A673 (cell line): Measurements from ENCODE around the gene JMJD1C. TPM values are rescaled to one million over a fixed set of nuclear protein-coding genes. Genes with fewer than 3 reads are reported as not detected.

Experiments
- BruUV-seq: library from RNA; stranded (reverse); fragments of 400-500 nt; replicated peaks from 2 replicates; lab custom pipeline; 2021; lab: Mats Ljungman, UMichigan
- CTCF ChIA-PET: fragments of 300-600 bp; sonication (Branson Sonifier 250); formaldehyde crosslinking; loops from one replicate; lab custom pipeline; 2022; ENCODE audit warnings: antibody characterized with exemption; lab: Charles Lee
- POLR2A ChIA-PET: fragments of 300-600 bp; sonication (Branson Sonifier 250); formaldehyde crosslinking; loops from one replicate; lab custom pipeline; 2022; ENCODE audit warnings: antibody characterized with exemption; ENCODE audit not compliant: low non-redundant PET; lab: Charles Lee
- DNase-seq: peaks from one replicate; pipeline ENCODE4 v3.0.0-alpha.2; 2015; ENCODE audit warnings: low spot score
- H3K27ac ChIP-seq: fragments of 200-600 bp; sonication (generic); 2 replicates; pipeline ENCODE4 v1.5.1; 2016; ENCODE audit warnings: mixed run types, low read depth, mild to moderate bottlenecking, mixed read lengths, antibody characterized with exemption, low read length; ENCODE audit not compliant: poor library complexity, severe bottlenecking
- H3K27me3 ChIP-seq: fragments of 200-600 bp; sonication (generic); replicated peaks from 2 replicates; pipeline ENCODE4 v1.6.1; 2017; ENCODE audit warnings: mixed run types, low read depth, mild to moderate bottlenecking, mixed read lengths, antibody characterized with exemption, low read length; ENCODE audit not compliant: insufficient read depth, poor library complexity
- H3K36me3 ChIP-seq: fragments of 200-600 bp; sonication (generic); 2 replicates; pipeline ENCODE4 v1.6.1; 2016; ENCODE audit warnings: mixed run types, mild to moderate bottlenecking, mixed read lengths, antibody characterized with exemption, low read length; ENCODE audit not compliant: insufficient read depth, poor library complexity, severe bottlenecking
- H3K4me1 ChIP-seq: fragments of 200-600 bp; sonication (generic); 2 replicates; pipeline ENCODE4 v1.6.1; 2017; ENCODE audit warnings: mixed run types, mild to moderate bottlenecking, mixed read lengths, antibody characterized with exemption, low read length; ENCODE audit not compliant: insufficient read depth, poor library complexity, severe bottlenecking
- H3K4me3 ChIP-seq: fragments of 200-600 bp; sonication (generic); 2 replicates; pipeline ENCODE4 v1.5.1; 2016; ENCODE audit warnings: low read depth, mixed run types, mild to moderate bottlenecking, mixed read lengths, low read length; ENCODE audit not compliant: poor library complexity, severe bottlenecking
- H3K9me3 ChIP-seq: fragments of 200-600 bp; sonication (generic); 2 replicates; pipeline ENCODE4 v1.6.1; 2016; ENCODE audit warnings: mixed run types, low read depth, mild to moderate bottlenecking, mixed read lengths, antibody characterized with exemption, low read length; ENCODE audit not compliant: poor library complexity, severe bottlenecking
- CTCF ChIP-seq: fragments of 300-800, 200-600 bp; sonication (generic); conservative IDR thresholded peaks from 2 replicates; pipeline ENCODE4 v1.5.1; 2017; ENCODE audit warnings: low read depth, mild to moderate bottlenecking, antibody characterized with exemption, low read length, moderate library complexity, mixed read lengths
- EZH2 ChIP-seq: fragments of 200-600 bp; sonication (generic); IDR thresholded peaks from 2 replicates; pipeline ENCODE4 v1.6.1; 2017; ENCODE audit warnings: borderline replicate concordance, low read depth, mild to moderate bottlenecking, mixed read lengths, antibody characterized with exemption, low read length; ENCODE audit not compliant: poor library complexity, severe bottlenecking
- intact Hi-C: fragments of 100-400 bp; cut with micrococcal nuclease; formaldehyde crosslinking; loops from one replicate; pipeline ENCODE4 v1.10.0; 2022; ENCODE audit not compliant: unreplicated experiment
- total RNA-seq: library from RNA; stranded (reverse); gene quantifications from 2 replicates; pipeline ENCODE4 v1.2.3, GENCODE V29; 2021

The JMJD1C gene
- total RNA-seq, 1 experiment from 2014 or later = 71.4 TPM

- no peaks in the 10 kb centered on the region for H3K27me3 ChIP-seq
- ChIA-PET POLR2A (no interaction called here), CTCF (no interaction called here)
- TF ChIP-seq CTCF (no peak), EZH2 (no peak)
- DNase-seq = no peak
- H3K9me3 ChIP-seq = no peaks in the 10 kb centered on the region
- H3K36me3 ChIP-seq = peaks cover 53% of the 10 kb centered on the region
- H3K4me3 ChIP-seq = no peak overlapping the region
- BruUV-seq = no TSS peak
- peaks cover 36% of the 10 kb centered on the region for H3K4me1 ChIP-seq
- intact Hi-C loops = no loop called here
- no peak overlapping the region for H3K27ac ChIP-seq
Measured at GRCh38 chr10:63171255-63171855, 294.4 kb downstream of the JMJD1C start.

- no peak for DNase-seq
- Histone ChIP-seq H3K27me3 (no peaks in the 10 kb centered on the region), H3K36me3 (peaks cover 37% of the 10 kb centered on the region), H3K4me1 (peaks cover 36% of the 10 kb centered on the region), H3K4me3 (no peak overlapping the region), H3K9me3 (no peaks in the 10 kb centered on the region), H3K27ac (peak overlapping the region; percentile 12)
- no TSS peak for BruUV-seq
- ChIA-PET CTCF (interaction anchor here (0.7 kb wide), 1 partner anchor 632 kb away, joined by 4 read pairs; no protein-coding TSS in a partner anchor), POLR2A (no interaction called here)
- intact Hi-C loops = no loop called here
- TF ChIP-seq CTCF = no peak
- no peak for TF ChIP-seq EZH2
Measured at GRCh38 chr10:63169624-63170023, 296.2 kb downstream of the JMJD1C start.

- CTCF ChIA-PET = interaction anchor here (0.7 kb wide), 1 partner anchor 632 kb away, joined by 4 read pairs; no protein-coding TSS in a partner anchor
- no peaks in the 10 kb centered on the region for H3K9me3 ChIP-seq
- H3K27me3 ChIP-seq = no peaks in the 10 kb centered on the region
- intact Hi-C loops = no loop called here
- H3K27ac ChIP-seq = peak overlapping the region; percentile 12
- H3K4me3 ChIP-seq = no peak overlapping the region
- H3K4me1 ChIP-seq = peaks cover 36% of the 10 kb centered on the region
- no peak for DNase-seq
- POLR2A ChIA-PET = no interaction called here
- peaks cover 39% of the 10 kb centered on the region for H3K36me3 ChIP-seq
- BruUV-seq = no TSS peak
- TF ChIP-seq EZH2 (no peak), CTCF (no peak)
Measured at GRCh38 chr10:63168821-63169462, 296.8 kb downstream of the JMJD1C start.
